Mesothelial cell of epicardium (in vitro differentiated cells): ENCODE measurements around the gene ABL1. TPM values are rescaled to one million over a fixed set of nuclear protein-coding genes. Genes with fewer than 3 reads are reported as not detected.

ENCODE experiments used
- DNase-seq, 2 experiments: peaks; one replicate each; pipeline ENCODE4 v3.0.0; 2021; ENCODE audit warnings: low spot score in 2 of 2; ENCODE audit not compliant: unreplicated experiment in 2 of 2
- H3K27ac Mint-ChIP-seq: 2 replicates; pipeline ENCODE4 v1.8.0; 2021; ENCODE audit warnings: mixed read lengths
- H3K27me3 Mint-ChIP-seq: 2 replicates; pipeline ENCODE4 v1.8.0; 2021; ENCODE audit warnings: low read depth, mixed read lengths
- H3K36me3 Mint-ChIP-seq: 2 replicates; pipeline ENCODE4 v1.8.0; 2021; ENCODE audit warnings: mixed read lengths
- H3K4me1 Mint-ChIP-seq: 2 replicates; pipeline ENCODE4 v1.8.0; 2021; ENCODE audit warnings: mixed read lengths
- H3K4me3 Mint-ChIP-seq: 2 replicates; pipeline ENCODE4 v1.8.0; 2021; ENCODE audit warnings: mild to moderate bottlenecking, moderate library complexity, mixed read lengths
- H3K9me3 Mint-ChIP-seq: 2 replicates; pipeline ENCODE4 v1.8.0; 2021; ENCODE audit warnings: mixed read lengths
- total RNA-seq: library from RNA; stranded (reverse); gene quantifications from 3 replicates; pipeline ENCODE4 v1.2.1, GENCODE V29; 2021
- TF ChIP-seq, protein P1 (sequence below): fragments of 200-600 bp; sonication (generic); IDR thresholded peaks from one replicate; pipeline ENCODE4 v1.5.0; 2021; ENCODE audit warnings: antibody characterized with exemption; ENCODE audit not compliant: unreplicated experiment

ABL1 gene
- total RNA-seq, 1 donor from 2014 or later: 117 TPM

DNA sequence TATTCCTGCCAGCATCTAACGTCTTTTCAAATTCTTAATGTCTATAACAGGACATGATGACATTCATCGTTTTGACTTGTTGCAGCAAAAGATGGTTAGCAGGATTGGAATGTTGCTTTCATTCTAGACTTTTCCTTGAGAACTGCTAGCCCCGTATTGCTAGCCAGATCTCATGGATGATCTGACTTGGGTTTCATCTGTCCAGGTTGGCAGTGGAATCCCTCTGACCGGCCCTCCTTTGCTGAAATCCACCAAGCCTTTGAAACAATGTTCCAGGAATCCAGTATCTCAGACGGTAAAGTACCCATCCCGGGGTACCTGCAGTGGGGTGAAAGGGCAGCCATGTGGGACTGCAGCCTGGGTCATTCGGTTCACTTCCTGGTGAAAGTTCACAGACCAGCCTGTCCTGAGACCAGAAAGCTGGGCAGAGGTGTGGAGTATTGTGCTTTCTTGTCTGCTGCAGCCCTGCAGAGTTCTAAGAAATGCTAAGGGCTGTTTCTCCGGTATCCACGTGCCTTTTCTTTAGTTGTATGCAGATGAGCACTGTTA is 44.9 kb downstream of the ABL1 start:
- Mint-ChIP-seq H3K4me3 (no peak overlapping the region), H3K9me3 (no peaks in the 10 kb centered on the region), H3K4me1 (no peaks in the 10 kb centered on the region), H3K27ac (no peak overlapping the region), H3K36me3 (peaks cover 45% of the 10 kb centered on the region), H3K27me3 (no peaks in the 10 kb centered on the region)
- TF ChIP-seq, protein P1, sequence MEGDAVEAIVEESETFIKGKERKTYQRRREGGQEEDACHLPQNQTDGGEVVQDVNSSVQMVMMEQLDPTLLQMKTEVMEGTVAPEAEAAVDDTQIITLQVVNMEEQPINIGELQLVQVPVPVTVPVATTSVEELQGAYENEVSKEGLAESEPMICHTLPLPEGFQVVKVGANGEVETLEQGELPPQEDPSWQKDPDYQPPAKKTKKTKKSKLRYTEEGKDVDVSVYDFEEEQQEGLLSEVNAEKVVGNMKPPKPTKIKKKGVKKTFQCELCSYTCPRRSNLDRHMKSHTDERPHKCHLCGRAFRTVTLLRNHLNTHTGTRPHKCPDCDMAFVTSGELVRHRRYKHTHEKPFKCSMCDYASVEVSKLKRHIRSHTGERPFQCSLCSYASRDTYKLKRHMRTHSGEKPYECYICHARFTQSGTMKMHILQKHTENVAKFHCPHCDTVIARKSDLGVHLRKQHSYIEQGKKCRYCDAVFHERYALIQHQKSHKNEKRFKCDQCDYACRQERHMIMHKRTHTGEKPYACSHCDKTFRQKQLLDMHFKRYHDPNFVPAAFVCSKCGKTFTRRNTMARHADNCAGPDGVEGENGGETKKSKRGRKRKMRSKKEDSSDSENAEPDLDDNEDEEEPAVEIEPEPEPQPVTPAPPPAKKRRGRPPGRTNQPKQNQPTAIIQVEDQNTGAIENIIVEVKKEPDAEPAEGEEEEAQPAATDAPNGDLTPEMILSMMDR: no peak
- DNase-seq: no peak

DNA sequence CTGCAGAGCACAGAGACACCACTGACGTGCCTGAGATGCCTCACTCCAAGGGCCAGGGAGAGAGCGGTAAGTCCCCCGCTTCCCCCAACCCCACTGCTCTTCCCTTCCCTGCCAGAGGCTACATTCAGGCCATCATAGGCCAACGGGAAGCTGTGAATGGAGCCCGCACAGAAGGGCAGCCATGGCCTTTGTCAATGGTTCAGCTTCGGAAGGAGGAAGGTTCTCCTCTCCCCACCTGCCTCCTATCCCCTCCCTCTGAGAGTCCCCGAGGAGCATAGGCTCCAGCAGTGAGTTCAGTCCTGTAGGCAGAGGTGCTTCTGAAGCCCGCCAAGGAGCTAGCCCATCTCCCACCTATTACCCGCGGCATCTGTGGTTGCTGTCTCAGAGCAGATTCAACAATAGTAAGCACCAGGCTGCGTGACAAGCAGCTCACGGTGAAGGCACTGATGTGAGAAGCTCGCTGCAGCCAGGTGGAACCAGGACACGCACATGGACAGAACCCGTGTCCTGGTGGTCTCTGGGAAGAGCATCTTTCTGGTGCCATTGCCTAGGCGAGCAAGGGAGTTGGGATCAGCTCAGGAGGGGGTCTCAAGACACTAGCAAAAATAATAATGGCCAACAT is 45.7 kb downstream of the ABL1 start:
- peaks cover 42% of the 10 kb centered on the region for H3K36me3 Mint-ChIP-seq
- H3K4me3 Mint-ChIP-seq: no peak overlapping the region

DNA sequence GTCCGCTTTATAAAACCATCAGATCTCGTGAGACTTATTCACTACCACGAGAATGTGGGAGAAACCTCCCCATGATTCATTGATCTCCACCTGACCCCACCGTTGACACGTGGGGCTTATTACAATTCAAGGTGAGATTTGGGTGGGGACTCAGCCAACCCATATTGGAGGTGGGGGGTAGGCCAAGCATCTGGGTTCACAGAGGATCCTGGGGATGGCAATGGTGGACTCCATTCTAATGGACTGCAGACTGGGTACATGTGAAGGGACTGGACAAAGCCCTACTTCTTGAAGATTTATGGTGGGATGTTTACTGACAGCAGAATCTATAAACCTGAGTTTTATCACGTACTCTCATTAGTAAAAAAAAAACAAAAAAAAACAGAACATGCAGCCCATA is 46.5 kb downstream of the ABL1 start:
- Mint-ChIP-seq H3K9me3 (no peaks in the 10 kb centered on the region), H3K4me3 (no peak overlapping the region), H3K36me3 (peaks cover 43% of the 10 kb centered on the region), H3K27me3 (no peaks in the 10 kb centered on the region), H3K27ac (no peak overlapping the region), H3K4me1 (peaks cover 3% of the 10 kb centered on the region)
- DNase-seq: no peak
- TF ChIP-seq, protein P1: no peak

More for the DNA sequence above, 45.7 kb downstream of the ABL1 start:
- TF ChIP-seq, protein P1: no peak
- Mint-ChIP-seq H3K9me3 (no peaks in the 10 kb centered on the region), H3K27ac (no peak overlapping the region), H3K4me1 (peaks cover under 1% of the 10 kb centered on the region), H3K27me3 (no peaks in the 10 kb centered on the region)
- DNase-seq: no peak

DNA sequence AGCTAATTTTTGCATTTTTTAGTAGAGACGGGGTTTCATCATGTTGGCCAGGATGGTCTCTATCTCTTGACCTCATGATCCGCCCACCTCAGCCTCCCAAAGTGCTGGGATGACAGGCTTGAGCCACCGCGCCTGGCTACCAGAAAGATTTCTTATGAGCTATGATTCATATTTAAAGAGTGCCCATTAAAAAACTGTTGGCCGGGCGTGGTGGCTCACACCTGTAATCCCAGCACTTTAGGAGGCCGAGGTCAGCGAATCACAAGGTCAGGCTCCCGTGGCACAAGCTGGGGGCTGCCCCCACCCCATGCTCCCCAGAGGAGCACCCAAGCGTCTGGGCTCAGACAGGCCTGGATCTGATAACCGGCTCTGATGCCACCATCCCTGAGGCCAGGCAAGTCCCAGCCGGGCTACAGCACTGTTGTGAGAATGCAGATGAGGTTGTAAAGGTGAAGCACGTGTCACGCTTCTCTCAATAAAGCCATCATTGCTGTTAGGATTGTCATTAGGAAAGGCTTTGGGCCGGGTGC is 47.7 kb downstream of the ABL1 start:
- no peaks in the 10 kb centered on the region for H3K27me3 Mint-ChIP-seq
- TF ChIP-seq, protein P1: no peak
- peaks cover 43% of the 10 kb centered on the region for H3K36me3 Mint-ChIP-seq
- H3K27ac Mint-ChIP-seq: no peak overlapping the region
- no peaks in the 10 kb centered on the region for H3K9me3 Mint-ChIP-seq
- no peak overlapping the region for H3K4me3 Mint-ChIP-seq
- DNase-seq: no peak
- H3K4me1 Mint-ChIP-seq: peaks cover 3% of the 10 kb centered on the region

GRCh38 chr9:130883479-130883878 is 48.4 kb downstream of the ABL1 start:
- Mint-ChIP-seq H3K36me3 (peaks cover 49% of the 10 kb centered on the region), H3K9me3 (no peaks in the 10 kb centered on the region), H3K27me3 (no peaks in the 10 kb centered on the region), H3K4me1 (peaks cover 3% of the 10 kb centered on the region), H3K27ac (no peak overlapping the region), H3K4me3 (no peak overlapping the region)
- no peak for DNase-seq
- TF ChIP-seq, protein P1: no peak
